ENCODE results near the gene DIPK1A.

DNA sequence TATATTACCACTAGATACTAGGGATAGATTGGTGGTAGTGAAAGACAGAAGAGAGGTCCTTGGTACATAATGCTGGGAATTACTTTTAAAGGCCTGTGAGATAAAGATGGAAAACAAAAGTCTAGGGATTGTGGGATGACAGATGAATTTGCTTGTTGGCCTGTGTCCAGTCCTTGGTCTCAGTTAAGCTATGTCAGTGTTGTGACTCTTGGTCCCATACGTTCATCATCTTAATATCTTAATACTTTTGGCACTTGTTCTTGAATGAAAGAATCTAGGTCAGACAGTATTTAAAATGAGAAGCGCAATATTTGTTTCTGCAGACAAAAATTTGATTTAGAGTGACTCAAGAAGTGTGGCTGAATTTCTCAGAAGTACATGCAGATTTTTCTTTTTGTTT lies 121.8 kb downstream of the DIPK1A start:
- TF ChIP-seq POLR2AphosphoS5 (IDR thresholded peaks at IDR 0.05; ENCODE audit: borderline replicate concordance, low read depth, low read length) (no peak), EZH2 (IDR thresholded peaks at IDR 0.05) (no peak)
